ENCODE results near the gene PPRC1. TPM values are rescaled to one million over a fixed set of nuclear protein-coding genes. Genes with fewer than 3 reads are reported as not detected.
"Not testable (repeated sequence)": the region's sequence is repeated elsewhere in the genome, so short reads cannot be mapped to it uniquely, and the experiment has no call there.

PPRC1 gene
- total RNA-seq, 1 experiment from 2014 or later = 13.3 TPM

DNA sequence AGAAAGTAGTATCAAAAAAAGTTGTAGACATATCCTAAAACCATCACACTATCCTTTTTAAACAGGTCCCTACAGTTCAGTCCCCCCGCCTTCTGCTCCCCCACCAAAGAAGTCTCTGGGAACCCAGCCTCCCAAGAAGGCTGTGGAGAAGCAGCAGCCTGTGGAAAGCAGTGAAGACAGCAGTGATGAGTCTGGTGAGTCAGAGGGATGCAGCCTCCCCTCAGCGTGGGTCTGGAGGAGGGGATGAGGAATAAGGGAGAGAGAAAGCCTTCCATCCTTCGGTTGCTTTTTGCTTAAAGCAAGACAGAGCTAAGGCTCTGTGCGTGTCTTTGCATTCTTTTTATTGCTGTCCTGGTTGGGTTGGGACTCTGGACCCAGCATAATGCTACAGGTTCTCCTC, 27.0 kb downstream of the PPRC1 start:
- Histone ChIP-seq H3K27me3 (no peaks in the 10 kb centered on the region), H3K36me3 (peaks cover 94% of the 10 kb centered on the region), H3K9me3 (no peaks in the 10 kb centered on the region), H3K4me3 (no peak overlapping the region)
- no peak for DNase-seq

DNA sequence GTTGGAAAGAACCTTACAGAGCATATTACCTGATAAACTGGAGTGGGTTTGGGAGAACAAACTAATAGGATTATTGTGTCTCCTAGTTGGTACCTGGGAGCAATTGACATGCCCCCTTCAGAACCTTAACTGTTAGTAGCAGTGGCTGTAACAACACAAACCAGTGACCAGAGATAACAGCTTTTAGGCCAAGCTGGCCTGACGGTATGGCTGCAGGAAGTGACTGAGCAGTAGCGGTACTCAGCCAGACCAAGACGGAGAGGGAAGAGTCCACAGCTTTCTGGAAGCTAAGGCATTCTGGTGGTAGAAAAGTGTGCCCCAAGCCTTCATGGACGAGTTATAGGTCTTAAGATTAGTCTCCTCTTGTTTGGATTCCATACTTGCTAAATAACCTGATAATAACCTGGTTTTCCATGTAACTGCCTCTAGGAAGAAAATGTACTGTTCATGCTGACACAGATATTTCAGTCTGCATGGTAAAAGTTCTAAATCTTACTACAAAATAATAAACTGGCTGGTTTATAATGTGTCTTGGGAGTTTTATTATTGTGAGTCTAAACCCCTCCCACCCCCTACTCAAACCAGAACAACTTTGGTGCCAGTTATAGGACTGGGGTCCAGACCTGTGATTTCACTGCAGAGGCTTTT, 30.6 kb downstream of the PPRC1 start:
- Histone ChIP-seq H3K9me3 (no peaks in the 10 kb centered on the region), H3K36me3 (peaks cover 62% of the 10 kb centered on the region), H3K4me3 (no peak overlapping the region), H3K27me3 (no peaks in the 10 kb centered on the region)
- no peak for DNase-seq

DNA sequence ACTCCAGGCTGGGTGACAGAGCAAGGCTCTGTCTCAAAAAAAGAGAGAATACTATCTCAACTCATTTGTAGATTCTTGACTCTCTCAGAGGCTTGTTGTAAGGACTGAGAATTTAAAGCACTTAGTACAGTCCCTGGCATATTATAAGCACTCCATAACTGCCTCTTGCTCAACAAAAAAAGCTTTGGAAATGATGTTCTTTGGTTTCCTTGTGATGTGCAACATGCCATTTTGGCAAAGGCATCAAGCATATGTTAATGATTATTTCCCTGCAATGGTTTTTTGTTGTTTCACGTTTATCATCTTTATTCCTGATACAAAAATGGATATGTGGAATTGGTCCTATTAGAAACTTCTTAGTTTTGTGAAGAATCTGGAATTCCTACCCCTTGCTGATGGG, 35.0 kb downstream of the PPRC1 start:
- Histone ChIP-seq H3K36me3 (peaks cover 20% of the 10 kb centered on the region), H3K27me3 (no peaks in the 10 kb centered on the region), H3K9me3 (no peaks in the 10 kb centered on the region), H3K4me3 (no peak overlapping the region)
- DNase-seq = no peak

DNA sequence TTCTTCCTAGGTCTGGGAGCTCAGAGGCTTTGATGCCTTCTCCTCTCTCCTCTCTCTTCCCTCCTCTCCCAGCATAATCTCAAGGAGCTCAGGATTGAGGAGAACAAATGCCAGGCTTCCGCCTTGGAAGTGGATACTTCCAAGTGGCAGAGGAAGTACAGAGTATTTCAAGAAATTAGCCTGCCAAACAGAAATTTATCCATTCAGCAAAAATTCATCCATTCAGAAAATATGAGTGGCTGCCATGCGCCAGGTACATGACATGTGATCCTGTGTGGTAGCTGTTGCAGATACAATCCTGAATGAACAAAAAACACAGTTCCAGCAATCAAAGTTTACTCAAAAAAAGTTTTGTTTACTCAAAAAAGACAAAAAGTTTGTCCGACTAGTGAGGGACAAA, 37.8 kb downstream of the PPRC1 start:
- Histone ChIP-seq H3K4me3 (no peak overlapping the region), H3K36me3 (peaks cover 3% of the 10 kb centered on the region; the same call in 1 of the 2 replicates), H3K27me3 (no peaks in the 10 kb centered on the region), H3K9me3 (no peaks in the 10 kb centered on the region)
- DNase-seq = no peak

DNA sequence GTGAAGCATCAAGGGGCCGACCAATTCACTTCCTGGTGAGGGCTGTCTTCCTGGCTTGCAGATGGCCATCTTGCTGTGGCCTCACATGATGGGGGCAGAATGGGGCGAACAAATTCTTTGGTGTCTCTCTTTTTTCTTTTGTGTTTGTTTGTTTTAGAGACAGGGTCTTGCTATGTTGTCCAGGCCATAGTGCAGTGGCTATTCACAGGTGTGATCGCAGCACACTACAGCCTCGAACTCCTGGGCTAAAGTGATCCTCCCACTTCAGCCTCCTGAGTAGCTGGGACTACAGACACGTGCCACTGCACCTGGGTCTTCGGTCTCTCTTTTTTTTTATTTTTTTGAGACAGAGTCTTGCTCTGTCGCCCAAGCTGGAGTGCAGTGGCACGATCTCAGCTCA, 39.4 kb downstream of the PPRC1 start:
- Histone ChIP-seq H3K9me3 (no peaks in the 10 kb centered on the region), H3K4me3 (no peak overlapping the region), H3K36me3 (peaks cover 3% of the 10 kb centered on the region; the same call in 1 of the 2 replicates), H3K27me3 (no peaks in the 10 kb centered on the region)
- DNase-seq = no peak

DNA sequence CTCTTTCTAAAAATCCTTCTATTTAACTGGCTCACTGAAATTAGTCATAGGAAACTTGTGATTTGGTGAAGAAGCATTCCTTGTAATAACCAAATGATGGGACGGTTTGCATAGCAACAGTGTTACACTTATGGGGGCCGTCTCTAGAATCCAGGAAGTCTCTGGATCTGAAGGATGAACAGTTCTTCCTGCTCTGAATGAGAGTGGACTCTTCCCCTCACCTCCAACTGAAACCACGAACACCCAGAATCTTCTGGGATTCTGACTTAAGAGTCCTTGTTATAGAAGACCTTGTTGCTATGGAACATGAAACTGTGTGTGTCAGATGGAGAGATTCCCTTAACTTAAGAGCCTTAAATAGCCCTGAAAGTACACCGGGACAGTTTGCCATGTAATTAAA, 42.6 kb downstream of the PPRC1 start:
- DNase-seq = no peak

DNA sequence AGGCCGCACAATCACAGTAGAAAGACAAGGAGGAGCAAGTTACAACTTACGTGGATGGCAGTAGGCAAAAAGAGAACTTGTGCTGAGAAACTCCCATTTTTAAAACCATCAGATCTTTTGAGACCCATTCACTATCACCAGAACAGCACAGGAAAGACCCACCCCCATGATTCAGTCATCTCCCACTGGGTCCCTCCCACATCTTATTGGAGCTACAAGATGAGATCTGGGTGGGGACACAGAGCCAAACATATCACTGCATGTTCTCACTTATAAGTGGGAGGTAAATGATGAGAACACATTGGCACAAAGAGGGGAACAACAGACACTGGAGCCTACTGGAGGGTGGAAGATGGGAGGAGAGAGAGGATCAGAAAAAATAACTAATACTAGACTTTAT, 51.8 kb downstream of the PPRC1 start:
- H3K27me3 ChIP-seq = no peaks in the 10 kb centered on the region
- no peak for DNase-seq

More for the DNA sequence above, 42.6 kb downstream of the PPRC1 start:
- H3K9me3 ChIP-seq = no peaks in the 10 kb centered on the region
- no peaks in the 10 kb centered on the region for H3K27me3 ChIP-seq
- no peaks in the 10 kb centered on the region for H3K36me3 ChIP-seq
- no peak overlapping the region for H3K4me3 ChIP-seq

DNA sequence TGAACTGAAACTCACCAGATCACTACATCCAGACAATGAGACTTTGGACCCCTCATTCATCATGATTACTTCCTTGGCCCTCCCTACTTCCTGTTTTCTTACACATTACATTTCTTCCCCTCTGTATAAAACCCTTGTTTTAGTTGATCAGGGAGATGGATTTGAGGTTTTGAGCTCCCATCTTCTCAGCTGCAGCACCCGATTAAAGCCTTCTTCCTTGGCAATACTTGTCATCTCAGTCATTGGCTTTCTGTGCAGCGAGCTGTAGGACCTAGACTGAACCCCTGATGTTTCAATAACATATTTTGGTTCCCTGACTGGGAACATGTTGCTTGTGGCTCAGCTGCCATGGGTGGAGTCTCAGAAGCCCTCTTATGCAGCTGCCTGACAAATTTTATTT, 52.4 kb downstream of the PPRC1 start:
- Histone ChIP-seq H3K9me3 (peaks cover 8% of the 10 kb centered on the region), H3K4me3 (no peak overlapping the region), H3K27me3 (no peaks in the 10 kb centered on the region), H3K36me3 (no peaks in the 10 kb centered on the region)
- DNase-seq = no peak

More for the DNA sequence above, 51.8 kb downstream of the PPRC1 start:
- H3K36me3 ChIP-seq = no peaks in the 10 kb centered on the region
- H3K4me3 ChIP-seq = no peak overlapping the region
- H3K9me3 ChIP-seq = peaks cover 8% of the 10 kb centered on the region

DNA sequence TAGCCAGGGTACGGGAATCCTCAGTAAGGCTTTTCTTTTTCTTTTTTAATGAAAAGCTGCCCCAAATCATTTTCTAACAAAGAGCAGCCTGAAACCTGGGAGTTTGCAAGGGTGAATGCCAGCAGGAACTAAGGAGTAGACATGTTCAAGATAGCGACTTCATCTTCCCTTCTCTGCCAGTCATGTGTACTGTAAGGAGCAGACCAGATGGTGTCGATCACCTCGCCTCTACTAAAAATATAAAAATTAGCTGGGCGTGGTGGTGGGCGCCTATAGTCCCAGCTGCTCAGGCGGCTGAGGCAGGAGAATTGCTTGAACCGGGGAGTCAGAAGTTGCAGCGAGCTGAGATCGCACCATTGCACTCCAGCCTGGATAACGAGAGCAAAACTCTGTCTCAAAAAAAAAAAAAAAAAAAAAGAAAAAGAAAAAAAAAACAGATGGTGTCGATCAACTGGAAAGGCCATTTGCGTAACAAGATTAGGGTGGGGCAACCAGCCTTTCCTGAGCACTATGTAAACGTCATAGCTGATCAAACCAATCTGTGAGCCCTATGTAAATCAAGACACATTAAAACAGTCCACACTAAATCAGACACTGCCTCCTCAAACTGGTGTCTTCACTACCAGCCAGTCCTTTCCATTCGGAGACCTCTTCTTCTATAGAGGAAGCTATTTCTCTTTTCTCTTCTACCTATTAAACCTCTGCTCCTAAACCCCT, 53.1 kb downstream of the PPRC1 start:
- Histone ChIP-seq H3K9me3 (peaks cover 8% of the 10 kb centered on the region), H3K4me3 (no peak overlapping the region), H3K36me3 (no peaks in the 10 kb centered on the region), H3K27me3 (no peaks in the 10 kb centered on the region)
- no peak for DNase-seq

DNA sequence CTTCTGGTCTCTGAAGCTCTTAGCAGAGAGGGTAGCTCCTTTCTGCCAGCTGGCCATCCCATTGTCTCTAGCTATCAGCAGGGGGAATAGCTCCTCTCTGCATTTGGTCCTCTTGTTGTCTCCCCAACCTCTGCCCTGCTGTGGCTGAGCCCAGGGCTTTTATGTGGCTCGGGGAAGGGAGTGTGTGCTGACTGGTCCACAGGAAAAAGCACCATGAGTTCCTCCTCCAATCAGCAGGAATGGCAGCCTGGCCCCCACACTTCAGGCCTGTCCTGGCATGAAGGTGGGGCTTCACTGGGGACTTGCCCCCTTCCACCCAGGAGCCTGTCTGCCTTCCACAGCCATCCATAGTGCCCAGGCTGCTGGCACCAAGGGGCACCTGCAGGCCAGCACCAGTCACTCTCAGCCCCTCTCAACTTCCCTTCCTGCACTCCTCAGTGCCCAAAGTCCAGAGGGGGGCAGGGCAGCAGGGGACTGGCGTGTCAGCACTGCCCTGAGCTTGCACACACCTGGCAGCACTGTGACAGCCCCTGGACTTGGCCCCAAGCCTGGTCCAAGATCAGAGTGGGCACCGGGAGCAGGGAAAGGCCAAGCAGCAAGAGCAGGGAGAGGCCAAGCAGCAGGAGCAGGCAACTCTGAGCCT, 55.6 kb downstream of the PPRC1 start:
- Histone ChIP-seq H3K9me3 (peaks cover 18% of the 10 kb centered on the region), H3K36me3 (no peaks in the 10 kb centered on the region), H3K4me3 (no peak overlapping the region), H3K27me3 (no peaks in the 10 kb centered on the region)
- no peak for DNase-seq

DNA sequence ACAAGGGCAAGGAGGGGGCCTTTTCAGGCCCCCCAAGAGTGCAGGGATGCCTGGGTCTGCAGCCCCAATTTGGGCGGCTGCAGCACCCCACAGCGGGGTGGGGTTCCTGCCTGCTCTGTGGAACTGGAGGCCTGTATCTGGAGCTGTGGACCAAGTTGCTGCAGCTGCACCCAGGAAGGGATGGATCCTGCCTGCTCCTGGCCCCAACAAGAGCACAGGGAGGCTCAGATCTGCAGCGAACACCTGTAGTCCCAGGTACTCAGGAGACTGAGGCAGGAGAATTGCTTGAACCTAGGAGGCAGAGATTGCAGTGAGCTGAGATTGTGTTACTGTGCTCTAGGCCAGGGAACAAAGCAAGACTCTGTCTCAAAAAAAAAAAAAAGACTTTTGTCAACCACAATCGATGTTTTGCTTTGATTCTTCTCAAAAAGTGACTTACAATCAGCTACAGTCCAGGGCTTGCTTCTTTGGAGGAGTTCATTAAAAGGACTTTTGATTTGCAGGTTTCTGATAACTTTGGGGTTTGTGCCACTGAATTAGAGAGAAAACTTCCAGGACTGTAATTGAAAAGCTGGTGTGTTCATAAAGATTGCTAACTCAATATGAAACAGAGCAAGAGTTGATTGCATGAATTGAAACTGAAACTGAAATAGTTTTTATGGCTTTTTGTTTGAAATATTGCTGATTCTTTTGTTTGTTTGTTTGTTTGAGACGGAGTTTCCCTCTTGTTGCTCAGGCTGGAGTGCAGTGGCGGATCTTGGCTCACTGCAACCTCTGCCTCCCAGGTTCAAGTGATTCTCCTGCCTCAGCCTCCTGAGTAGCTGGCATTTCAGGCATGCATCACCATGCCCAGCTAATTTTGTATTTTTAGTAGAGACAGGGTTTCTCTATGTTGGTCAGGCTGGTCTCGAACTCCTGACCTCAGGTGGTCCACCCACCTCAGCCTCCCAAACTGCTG, 56.4 kb downstream of the PPRC1 start:
- not testable (repeated sequence) for DNase-seq, H3K4me3 ChIP-seq, H3K27me3 ChIP-seq, H3K36me3 ChIP-seq
- peaks cover 16% of the 10 kb centered on the region for H3K9me3 ChIP-seq

DNA sequence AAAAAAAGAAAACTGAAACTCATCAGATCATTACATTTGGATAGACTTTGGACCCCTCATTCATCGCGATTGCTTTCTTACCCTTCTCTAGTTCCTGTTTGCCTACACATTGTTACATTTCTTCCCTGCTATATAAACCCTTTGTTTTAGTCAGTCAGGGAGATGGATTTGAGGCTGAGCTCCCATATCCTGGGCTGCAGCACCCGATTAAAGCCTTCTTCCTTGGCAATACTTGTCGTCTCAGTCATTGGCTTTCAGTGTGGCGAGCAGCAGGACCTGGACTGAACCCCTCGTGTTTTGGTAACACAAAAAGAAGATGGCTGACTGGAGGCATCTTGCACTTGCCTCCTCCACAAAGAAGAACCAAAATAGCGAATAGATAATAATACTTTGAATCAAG, 59.1 kb downstream of the PPRC1 start:
- Histone ChIP-seq H3K36me3 (no peaks in the 10 kb centered on the region), H3K27me3 (no peaks in the 10 kb centered on the region), H3K4me3 (no peak overlapping the region), H3K9me3 (peaks cover 10% of the 10 kb centered on the region)
- DNase-seq = no peak

DNA sequence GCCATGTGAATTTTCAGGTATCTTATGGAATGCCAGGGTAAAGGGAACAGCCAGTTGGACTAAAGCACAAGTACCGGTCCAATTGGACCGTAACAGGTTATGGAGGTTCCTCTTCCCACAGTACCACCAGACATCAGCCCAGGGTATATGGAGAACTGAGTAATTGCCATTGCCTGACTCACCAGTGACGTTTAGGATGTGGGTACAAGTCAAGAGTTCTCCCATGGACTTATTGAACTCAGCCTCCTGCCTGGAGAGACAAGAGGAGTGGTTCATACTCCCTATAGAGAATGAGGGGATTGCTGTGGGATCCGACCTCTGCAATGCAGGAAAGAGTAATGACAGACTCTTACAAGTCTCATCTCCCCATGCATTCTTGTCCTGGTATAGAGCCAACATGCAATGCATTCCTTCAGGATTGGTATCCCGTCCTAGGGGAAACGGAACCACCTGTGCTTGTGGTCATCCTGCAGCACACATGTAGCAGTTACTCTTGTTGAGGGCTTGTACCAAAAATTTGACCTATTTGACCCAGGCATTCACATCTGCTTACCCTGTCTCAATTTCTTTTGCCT, 62.5 kb downstream of the PPRC1 start:
- Histone ChIP-seq H3K4me3 (no peak overlapping the region), H3K27me3 (no peaks in the 10 kb centered on the region), H3K36me3 (no peaks in the 10 kb centered on the region), H3K9me3 (peaks cover 10% of the 10 kb centered on the region)
- no peak for DNase-seq

DNA sequence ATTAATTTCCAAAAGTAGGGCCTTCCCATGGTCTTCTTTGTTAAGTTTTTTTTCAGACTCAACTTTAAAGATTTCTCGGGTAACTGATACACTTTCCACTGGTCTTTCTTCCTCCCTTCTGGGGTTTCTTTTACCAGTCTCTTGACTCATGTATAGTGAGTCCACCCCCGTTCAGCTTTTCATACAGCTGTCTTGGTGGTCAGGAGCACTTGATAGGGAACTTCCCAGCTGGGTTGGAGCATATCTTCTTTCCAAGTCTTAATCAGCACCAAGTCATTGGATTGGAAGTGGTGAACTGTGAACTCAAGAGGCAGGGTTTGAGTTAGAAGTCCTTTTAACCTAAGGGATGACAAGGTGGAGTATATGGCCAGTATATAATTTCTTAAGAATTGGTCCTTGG, 64.1 kb downstream of the PPRC1 start:
- Histone ChIP-seq H3K36me3 (no peaks in the 10 kb centered on the region), H3K9me3 (peaks cover 8% of the 10 kb centered on the region), H3K27me3 (no peaks in the 10 kb centered on the region), H3K4me3 (no peak overlapping the region)
- DNase-seq = no peak

DNA sequence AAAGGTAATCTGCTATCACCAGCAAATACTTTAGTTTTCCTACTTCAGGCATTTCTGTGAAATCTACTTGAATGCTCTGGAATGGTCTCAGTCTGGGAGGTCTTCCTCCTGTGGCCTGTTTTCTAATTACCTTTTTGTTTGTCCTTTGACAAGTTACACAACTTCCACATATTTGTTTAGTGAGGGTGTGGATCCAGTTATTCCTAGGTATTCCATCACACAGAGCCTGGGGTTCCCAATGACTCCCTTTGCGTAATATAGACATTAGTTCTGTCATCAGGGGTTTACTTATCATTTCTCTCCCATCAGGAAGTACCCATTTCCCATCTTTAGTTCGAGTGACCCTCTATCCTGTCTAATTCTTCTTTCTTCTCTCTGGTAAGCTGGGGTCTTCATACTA, 65.2 kb downstream of the PPRC1 start:
- Histone ChIP-seq H3K4me3 (no peak overlapping the region), H3K36me3 (no peaks in the 10 kb centered on the region), H3K9me3 (no peaks in the 10 kb centered on the region), H3K27me3 (no peaks in the 10 kb centered on the region)
- no peak for DNase-seq
